Head of caudate nucleus (tissue), 42 donors: ENCODE results near the gene SMIM5.

Experiments
- DNase-seq, 42 donors: peaks; one replicate each; pipeline versions ENCODE4 v3.0.0 to v3.0.0-alpha.2; 2020 to 2021; ENCODE audit warnings: mixed read lengths in 7 of 42
- intact Hi-C: fragments of 100-400 bp; cut with DNase I; formaldehyde crosslinking; loops from one replicate; pipeline ENCODE4 v1.15.0; 2022

Gene SMIM5

DNA sequence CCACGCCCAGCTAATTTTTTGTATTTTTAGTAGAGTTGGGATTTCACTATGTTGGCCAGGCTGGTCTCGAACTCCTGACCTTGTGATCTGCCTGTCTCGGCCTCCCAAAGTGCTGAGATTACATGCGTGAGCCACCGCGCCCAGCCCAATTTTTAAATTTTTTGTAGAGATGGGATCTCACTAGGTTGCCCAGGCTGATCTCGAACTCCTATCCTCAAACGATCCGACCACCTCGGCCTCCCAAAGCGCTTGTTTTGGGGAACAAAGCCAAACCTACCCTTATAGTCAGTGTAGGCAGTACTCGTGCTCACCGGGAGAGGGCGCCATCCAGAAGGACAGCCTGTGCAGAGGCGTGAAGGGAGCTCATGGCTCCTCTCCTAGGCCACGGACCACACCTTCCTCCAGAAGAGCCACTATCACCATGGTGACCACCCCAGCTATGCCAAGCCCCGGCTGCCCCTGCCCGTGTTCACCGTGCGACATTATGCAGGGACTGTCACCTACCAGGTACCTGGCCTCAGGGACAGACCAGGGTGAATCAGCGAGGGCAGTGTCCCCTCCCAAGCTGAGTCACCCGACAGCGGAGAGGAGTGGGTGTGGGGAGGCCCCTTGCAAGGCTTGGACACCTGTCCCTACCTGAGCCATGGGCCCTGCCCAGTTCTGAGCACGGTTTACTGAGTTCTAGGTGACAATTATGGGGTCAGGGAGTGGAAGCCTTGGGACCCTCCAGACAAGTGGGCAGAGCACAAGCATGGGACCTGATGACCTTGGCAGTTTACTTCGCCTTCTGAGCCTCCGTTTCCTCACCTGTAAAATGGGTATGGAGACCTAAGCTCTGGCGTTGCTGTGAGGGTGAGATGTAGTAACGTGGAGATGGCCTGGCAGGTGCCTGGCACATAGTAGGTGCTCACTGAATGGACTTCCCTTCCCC is 31.9 kb upstream of the SMIM5 start:
- DNase-seq, result peak in 38 of 42 donors; percentile 22 to 85 (median 56)
- intact Hi-C loops, result no loop called here

DNA sequence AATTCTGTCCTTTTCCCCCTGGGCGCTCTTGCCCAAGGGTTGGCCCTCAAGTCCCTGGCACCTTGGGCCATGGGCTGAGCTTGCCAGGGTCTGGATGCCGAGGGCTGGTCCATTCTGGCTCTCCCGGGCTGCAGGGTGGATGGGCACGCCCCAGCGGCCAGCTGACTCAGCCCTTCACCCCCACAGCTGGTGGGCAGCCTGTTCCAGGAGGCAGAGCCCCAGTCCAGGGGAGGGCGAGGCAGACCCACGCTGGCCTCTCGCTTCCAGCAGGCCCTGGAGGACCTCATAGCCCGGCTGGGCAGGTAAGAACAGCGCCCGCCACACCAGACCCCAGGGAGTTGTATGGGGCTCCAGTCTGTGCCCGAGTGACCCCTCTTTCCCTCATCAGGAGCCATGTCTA is 30.6 kb upstream of the SMIM5 start:
- intact Hi-C loops, result no loop called here
- no peak for DNase-seq

DNA sequence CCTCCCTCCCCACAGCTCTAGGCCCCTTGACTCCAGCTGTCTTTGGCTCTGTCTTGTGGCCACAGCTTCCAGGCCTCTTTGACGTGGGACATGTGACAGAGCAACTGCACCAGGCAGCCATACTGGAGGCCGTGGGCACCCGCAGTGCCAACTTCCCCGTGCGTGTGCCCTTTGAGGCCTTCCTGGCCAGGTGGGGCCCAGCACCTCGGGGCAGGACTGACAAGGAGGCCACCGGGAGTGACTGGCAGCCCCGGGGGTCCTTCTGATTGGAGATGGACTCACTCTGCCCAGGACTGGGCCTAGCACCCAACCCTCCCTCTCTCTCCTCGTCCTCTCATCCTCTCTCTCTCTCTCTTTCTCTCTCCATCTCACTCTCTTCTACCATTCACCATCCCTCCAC is 30.1 kb upstream of the SMIM5 start:
- no peak for DNase-seq
- intact Hi-C loops, result no loop called here

DNA sequence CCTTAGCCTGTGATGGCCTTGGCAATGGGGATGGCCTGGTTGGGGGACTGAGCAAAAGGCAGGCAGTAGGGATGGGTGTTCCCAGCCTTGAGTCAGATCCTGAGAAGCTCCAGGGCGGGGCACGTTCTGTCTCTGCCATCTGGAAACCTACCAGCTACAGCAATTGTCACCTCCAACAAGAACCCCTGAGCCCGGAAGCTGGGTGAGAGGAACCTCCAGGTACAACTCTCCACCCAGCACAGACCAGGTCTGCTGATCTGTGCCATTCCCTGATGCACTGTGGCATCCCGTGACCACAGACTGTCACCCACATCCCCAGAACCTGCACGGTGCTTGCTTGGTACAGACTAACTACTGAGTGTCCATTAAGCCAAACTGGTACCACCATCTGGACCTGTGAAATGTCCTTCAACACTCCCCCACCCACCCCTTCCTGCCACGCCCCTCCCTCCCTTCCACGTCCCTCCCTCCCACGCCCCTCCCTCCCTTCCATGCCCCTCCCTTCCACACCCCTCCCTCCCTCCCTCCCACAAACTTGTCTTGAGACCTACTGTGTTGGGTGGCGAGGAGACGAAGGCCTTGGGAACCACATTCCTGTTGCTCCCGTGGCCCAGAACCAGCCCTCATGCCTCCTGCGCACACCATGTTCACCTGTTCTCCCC is 29.1 kb upstream of the SMIM5 start:
- intact Hi-C loops, result no loop called here
- no peak for DNase-seq

DNA sequence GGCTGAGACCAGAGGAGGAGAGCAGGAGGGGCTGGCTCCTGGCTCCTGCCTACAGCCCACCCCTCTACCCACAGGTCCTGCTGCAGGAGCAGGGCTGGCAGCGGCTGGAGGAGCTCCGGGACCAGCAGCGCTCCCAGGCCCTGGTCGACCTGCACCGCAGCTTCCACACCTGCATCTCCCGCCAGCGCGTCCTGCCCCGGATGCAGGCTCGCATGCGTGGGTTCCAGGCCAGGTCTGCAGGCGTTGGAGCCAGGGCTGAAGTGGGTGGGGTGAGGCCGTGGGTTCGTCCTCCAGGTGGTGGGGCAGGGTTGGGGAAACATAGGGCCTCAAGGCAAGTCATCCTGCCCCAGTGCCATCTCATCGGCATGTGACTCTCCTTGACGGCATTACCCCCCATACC is 27.4 kb upstream of the SMIM5 start:
- DNase-seq, result no peak
- intact Hi-C loops, result no loop called here

DNA sequence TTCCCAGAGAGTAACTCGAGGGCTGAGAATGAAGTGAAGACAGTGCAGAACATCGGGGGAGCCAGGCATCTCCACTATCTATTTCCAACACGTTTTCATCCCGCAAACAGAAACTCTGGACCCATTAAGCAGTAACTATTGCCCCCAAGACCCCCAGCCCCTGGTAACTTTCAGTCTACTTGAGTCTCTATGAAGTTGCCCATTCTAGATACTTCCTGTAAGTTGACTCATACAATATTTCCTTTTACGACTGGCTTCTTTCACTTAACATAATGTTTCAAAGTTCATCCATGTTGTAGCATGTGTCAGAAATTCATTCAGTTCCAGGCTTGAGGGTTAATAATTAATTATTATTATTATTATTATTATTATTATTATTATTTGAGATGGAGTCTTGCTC is 26.1 kb upstream of the SMIM5 start:
- intact Hi-C loops, result no loop called here
- DNase-seq, result no peak

DNA sequence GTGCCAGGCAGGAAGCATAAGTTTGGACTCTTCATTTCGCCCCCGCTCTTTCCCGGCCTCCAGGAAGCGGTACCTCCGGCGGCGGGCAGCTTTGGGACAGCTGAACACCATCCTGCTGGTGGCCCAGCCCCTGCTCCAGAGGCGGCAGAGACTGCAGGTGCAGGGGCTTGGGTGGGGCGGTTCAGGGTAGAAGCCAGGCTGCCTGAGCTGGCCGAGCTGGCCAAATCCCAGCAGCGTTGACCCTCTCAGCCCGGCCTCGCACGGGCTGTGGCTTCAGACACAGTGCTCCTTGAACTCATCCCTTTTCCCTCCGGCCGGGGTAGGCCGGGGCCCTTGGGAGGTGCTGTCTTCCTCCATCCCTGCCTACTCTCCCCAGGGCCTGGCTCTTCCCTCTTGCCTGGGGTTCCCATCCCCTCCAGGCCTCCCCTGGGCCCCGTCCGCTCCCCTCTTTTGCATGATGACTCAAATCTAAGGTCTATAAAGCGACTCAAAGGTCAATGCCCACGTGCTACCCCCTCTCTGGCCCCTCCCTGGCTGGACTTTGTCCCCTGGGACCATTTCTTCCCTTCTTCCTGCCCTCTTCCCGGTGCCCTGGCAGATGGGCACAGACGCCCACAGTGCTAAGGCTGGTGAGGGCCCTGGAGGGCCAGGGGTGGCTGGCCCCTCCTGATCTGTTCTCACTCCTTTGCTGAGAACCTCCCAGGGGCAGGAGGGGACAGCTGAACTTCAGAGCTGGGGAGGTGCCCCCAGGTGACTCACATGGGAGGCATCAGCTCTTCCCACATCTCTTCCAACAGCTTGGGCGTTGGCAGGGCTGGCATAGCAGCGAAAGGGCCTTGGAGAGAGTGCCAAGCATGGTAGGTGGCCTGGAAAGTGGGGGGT is 22.9 kb upstream of the SMIM5 start:
- DNase-seq, result no peak
- intact Hi-C loops, result no loop called here

DNA sequence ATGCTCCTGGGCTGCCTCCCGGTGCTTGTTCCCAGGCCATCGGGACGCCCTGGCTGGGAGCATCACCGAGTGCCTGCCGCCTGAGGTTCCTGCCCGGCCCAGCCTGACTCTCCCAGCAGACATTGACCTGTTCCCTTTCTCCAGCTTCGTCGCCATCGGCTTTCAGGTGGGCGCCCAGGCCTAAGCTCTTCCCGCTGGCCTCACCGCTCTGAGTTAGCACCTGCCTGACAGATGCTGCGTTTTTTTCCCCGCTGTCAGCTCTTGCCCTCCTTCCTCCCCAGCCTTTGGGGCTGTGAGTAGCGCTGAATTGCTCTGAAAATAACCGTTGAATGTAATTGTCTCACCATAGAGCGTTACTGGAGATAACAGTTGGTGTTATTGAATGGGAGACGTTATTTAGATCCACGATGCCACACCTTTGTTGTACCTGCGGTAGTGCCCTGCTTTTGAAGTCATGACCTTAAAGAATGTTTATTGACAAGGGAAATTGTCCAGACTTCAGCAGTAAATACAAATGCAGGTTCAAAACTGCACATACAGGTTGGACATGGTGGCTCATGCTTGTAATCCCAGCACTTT is 21.3 kb upstream of the SMIM5 start:
- DNase-seq, result no peak
- intact Hi-C loops, result no loop called here

DNA sequence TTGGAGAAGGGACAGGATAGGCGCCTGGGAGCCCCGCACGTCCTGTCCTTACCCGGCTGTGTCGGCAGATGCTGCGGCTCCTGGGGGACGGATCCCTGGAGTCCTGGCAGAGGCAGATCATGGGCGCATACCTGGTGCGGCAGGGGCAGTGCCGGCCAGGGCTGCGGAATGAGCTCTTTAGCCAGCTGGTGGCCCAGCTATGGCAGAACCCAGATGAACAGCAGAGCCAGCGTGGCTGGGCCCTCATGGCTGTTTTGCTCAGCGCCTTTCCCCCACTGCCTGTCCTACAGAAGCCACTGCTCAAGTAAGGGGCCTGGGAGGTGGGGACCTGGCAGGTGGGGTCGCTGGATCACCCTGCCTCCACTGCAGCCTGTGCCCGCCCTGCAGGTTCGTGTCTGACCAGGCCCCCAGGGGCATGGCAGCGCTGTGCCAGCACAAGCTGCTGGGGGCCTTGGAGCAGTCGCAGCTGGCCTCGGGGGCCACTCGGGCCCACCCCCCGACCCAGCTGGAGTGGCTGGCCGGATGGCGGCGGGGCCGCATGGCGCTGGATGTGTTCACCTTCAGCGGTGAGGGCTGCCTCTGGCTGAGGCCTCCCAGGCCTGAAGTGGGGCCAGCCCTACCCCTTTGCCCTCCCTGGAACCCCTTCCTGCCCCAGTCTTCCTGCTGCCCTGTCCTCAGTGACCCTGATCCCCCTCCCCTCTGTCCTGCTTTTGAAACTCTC is 20.2 kb upstream of the SMIM5 start:
- intact Hi-C loops, result no loop called here
- no peak for DNase-seq

DNA sequence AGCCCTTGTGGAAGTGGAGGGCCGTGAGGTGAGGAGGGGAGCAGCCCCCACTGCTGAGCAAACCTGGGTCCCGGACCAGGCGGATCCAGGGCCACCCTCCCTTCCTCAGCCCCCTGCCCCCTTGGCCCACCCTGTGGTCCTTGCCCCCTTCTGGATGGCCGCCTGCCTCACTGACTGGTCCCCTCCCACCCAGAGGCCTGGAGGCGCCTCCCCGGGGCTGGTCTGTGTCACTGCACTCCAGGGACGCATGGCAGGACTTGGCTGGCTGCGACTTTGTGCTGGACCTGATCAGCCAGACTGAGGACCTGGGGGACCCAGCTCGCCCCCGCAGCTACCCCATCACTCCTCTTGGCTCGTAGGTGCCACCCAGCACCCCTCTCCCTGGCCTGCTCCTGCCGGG is 19.2 kb upstream of the SMIM5 start:
- DNase-seq, result no peak
- intact Hi-C loops, result no loop called here

DNA sequence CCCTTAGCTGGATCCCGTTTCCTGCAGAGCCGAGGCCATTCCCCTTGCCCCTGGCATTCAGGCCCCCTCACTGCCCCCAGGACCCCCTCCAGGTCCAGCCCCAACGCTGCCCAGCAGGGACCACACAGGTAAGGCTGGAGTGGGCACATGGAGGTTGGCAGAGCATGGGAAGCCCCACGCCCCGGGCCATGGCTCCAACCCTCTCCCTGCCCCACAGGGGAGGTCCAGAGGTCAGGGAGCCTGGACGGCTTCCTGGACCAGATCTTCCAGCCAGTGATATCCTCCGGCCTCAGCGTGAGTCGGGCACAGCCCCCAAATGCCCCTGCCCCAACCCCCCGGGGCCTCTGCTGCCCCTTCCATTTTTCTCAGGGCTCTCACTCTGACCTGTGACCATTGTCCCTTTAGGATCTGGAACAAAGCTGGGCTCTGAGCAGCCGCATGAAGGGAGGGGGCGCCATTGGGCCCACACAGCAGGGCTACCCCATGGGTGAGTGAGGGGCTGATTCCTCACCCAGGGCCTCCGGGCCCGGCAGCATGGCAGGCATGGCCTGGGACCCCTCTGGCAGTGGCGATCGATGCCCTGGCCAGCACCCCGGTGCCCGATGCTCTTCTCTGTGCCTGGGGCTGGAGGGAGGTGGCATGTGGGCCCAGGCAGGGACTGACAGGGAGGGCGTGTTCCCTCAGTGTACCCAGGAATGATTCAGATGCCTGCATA is 18.5 kb upstream of the SMIM5 start:
- no peak for DNase-seq
- intact Hi-C loops, result no loop called here

DNA sequence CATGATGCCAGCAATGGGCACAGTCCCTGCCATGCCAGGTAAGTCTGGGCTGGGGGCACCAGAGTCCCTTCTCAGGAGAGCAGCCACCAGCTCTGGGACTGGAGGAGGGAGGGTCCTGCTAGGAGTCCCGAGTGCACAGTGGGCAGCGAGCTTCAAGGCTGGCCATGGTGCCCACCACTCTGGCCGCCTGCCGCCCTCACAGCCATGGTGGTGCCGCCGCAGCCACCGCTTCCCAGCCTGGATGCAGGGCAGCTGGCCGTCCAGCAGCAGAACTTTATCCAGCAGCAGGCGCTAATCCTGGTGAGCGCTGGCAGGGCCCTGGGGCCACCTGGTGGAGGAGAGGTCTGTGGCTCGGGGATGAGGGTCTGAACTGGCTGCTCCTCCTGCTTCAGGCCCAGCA is 17.9 kb upstream of the SMIM5 start:
- DNase-seq, result no peak
- intact Hi-C loops, result no loop called here

DNA sequence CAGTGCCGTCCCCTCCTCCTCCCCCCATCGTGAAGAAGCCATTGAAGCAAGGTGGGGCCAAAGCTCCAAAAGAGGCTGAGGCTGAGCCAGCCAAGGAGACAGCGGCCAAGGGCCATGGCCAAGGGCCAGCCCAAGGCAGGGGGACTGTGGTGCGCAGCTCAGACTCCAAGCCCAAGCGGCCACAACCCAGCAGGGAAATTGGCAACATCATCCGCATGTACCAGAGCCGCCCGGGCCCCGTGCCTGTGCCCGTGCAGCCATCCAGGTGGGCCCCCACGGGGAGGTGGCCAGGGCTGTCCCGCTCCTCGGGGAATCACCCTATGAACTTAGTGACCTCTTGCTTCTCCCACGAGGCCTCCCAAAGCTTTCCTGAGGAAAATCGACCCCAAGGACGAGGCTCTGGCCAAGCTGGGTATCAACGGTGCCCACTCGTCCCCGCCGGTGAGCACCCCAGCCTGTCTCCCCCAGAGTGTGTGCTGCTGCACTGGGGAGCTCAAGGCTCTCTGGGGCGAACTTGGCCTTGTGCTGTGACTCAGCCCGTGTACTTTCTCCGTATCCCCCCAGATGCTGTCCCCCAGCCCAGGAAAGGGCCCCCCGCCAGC is 16.6 kb upstream of the SMIM5 start:
- intact Hi-C loops, result no loop called here
- DNase-seq, result no peak

DNA sequence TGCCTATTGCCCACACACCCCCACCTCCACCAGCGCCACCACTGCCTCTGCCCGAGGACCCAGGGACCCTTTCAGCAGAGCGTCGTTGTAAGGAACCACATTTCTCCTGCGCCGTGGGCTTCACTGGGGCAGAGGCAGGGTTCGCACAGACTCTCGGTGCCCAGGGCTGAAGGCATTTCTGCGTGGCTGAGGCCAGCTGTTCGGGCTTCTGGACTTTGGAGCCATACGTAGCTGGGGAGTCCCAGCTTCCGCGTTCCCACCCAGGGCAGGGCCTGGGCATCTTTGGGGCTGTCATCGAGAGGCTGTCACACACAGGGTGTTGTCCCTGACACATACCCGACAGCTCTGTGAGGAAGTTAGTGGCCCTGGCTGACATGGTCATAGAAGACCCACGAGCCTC is 16.0 kb upstream of the SMIM5 start:
- DNase-seq, result no peak
- intact Hi-C loops, result no loop called here

DNA sequence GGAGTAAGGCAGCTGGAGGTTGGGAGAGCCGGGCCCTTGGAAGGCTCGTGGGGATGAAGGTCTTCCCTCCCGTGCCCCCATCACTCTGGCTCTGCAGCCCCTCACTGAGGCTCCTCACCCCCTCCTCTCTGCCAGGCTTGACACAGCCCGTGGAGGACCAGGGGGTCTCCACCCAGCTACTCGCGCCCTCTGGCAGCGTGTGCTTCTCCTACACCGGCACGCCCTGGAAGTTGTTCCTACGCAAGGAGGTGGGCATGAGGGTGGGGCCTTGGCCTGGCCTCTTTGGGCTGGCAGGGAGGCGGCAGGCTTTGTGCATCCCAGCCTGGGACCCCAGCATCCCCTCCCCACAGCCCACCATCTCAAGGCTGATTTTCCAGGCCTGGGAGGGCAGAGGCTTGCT is 15.6 kb upstream of the SMIM5 start:
- intact Hi-C loops, result no loop called here
- no peak for DNase-seq

DNA sequence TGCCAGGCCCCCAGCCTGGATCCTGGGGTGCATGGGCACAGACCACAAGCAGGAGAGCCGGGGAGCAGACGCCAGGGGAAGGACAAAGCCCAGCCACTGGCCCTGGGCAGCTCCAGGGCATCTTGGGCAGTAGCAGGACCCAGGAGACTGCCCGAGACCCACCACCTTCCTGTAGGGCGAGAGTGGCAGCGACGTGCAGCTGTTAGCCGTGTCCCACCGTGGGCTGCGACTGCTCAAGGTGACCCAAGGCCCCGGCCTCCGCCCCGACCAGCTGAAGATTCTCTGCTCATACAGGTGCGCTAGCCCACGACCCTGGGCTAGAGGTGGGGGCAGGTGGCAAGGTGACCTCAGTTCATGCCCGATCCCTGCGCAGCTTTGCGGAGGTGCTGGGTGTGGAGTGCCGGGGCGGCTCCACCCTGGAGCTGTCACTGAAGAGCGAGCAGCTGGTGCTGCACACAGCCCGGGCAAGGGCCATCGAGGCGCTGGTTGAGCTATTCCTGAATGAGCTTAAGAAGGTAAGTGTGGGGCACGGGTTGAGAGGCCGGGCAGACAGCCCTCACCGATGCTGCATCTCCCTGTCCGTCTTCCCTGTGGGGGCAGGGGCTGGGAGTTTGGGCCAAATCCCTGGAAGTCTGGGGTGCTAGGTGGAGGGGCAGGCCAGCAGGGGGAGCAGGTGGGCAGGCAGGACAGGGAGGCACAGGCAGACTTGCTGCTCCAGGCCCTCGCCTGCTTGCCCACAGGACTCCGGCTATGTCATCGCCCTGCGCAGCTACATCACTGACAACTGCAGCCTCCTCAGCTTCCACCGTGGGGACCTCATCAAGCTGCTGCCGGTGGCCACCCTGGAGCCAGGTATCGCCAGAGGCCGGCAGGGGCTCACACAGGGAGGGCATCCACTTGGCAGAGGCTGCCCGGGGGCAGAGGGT is 13.5 kb upstream of the SMIM5 start:
- intact Hi-C loops, result no loop called here
- DNase-seq, result peak in 35 of 42 donors; percentile 30 to 72 (median 58)

DNA sequence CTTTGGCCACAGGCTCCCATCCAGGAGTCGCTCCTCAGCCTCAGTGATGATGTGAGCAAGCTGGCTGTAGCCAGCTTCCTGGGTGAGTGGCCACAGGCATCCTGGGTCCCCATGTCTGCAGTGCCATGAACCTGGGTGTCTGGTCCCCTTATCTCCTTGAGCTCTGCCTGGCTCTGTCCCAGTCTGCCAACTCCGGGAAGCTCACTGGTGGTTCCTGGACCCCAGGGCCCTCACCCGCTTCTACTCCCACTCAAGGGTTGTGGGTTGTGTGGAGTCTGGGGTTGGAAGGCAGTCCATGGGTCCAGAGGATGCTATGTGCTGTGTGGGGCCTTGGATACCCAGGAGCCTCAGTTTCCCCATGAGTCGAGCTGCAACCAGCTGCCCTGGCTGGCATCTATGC is 11.7 kb upstream of the SMIM5 start:
- intact Hi-C loops, result no loop called here
- no peak for DNase-seq
